Esophagus squamous epithelium (tissue), 5 donors: ENCODE measurements around the gene PAK1. TPM values are rescaled to one million over a fixed set of nuclear protein-coding genes. Genes with fewer than 3 reads are reported as not detected.

Experiments
- DNase-seq: peaks from one replicate; lab custom pipeline; 2025; lab: John Stamatoyannopoulos, UW
- H3K27ac ChIP-seq, 4 donors: fragments of 200-600 bp; sonication (generic); one replicate each; pipeline ENCODE4 v1.5.1; 2016 to 2019; ENCODE audit warnings: mild to moderate bottlenecking in 1 of 4
- H3K27me3 ChIP-seq, 4 donors: fragments of 200-600 bp; sonication (generic); 1 replicate in 3 of 4; 2 replicates in 1 of 4; pipeline versions ENCODE4 v1.5.1 to v1.6.0; 2017 to 2021; ENCODE audit warnings: antibody characterized with exemption in 1 of 4
- H3K36me3 ChIP-seq, 3 donors: fragments of 200-600 bp; sonication (generic); one replicate each; pipeline ENCODE4 v1.5.1; 2016 to 2019
- H3K4me1 ChIP-seq, 3 donors: fragments of 200-600 bp; sonication (generic); one replicate each; pipeline ENCODE4 v1.5.1; 2017 to 2019
- H3K4me3 ChIP-seq, 4 donors: fragments of 200-600 bp; sonication (generic); 1 replicate in 3 of 4; 2 replicates in 1 of 4; pipeline ENCODE4 v1.5.1; 2016 to 2019; ENCODE audit warnings: mild to moderate bottlenecking in 2 of 4, moderate library complexity in 1 of 4
- H3K9me3 ChIP-seq, 3 donors: fragments of 200-600 bp; sonication (generic); one replicate each; pipeline ENCODE4 v1.5.1; 2016 to 2019
- CTCF ChIP-seq, 6 experiments: fragments of 450-650 bp in 4 of 6; fragments of 200-600 bp in 2 of 6; sonication (generic) in 2 of 6; IDR thresholded peaks; one replicate each; pipeline ENCODE4 v1.5.1; 2016 to 2019; ENCODE audit warnings: antibody characterized with exemption in 6 of 6, mild to moderate bottlenecking in 4 of 6, moderate library complexity in 4 of 6
- POLR2A ChIP-seq, 4 donors: fragments of 450-650 bp; IDR thresholded peaks; one replicate each; pipeline ENCODE4 v1.6.1; 2017; ENCODE audit warnings: antibody characterized with exemption in 4 of 4, mild to moderate bottlenecking in 4 of 4, moderate library complexity in 3 of 4
- WGBS, 2 donors: methylation state at CpG; one replicate each; pipeline ENCODE4 v1.1.5; 2018; 5-methylcytosine and 5-hydroxymethylcytosine counted together
- intact Hi-C: fragments of 100-400 bp; cut with DNase I; formaldehyde crosslinking; loops from one replicate; pipeline ENCODE4 v1.15.0; 2022
- total RNA-seq, 4 donors: library from RNA; depleted of rRNA; stranded (reverse); fragments of >200 nt; gene quantifications; one replicate each; pipeline ENCODE4 v1.1.0, GENCODE V29; 2016
- donor health status: DM: yes; HTN: yes; CAD: no.

PAK1 gene
- total RNA-seq, 4 donors from 2014 or later = 17.4 to 41.6 (median 24.8) TPM

- H3K27me3 ChIP-seq = no peaks in the 10 kb centered on the region
- TF ChIP-seq POLR2A (IDR thresholded peaks at IDR 0.05) (no peak), CTCF (IDR thresholded peaks at IDR 0.05) (no peak)
- H3K36me3 ChIP-seq = no peaks in the 10 kb centered on the region
- H3K4me1 ChIP-seq = no peaks in the 10 kb centered on the region
- no peak overlapping the region for H3K27ac ChIP-seq
- intact Hi-C loops = no loop called here
- no peak overlapping the region for H3K4me3 ChIP-seq
- no peak for DNase-seq
- WGBS, 2 donors = 49 to 84% methylated on average over 2 of the region's 2 CpGs
- H3K9me3 ChIP-seq = no peaks in the 10 kb centered on the region
Observed at GRCh38 chr11:77278595-77279506, 195.0 kb downstream of the PAK1 start.

- DNase-seq = no peak
- 79 to 82% methylated on average over 2 of the region's 2 CpGs for WGBS, 2 donors
- intact Hi-C loops = no loop called here
- no peaks in the 10 kb centered on the region for H3K9me3 ChIP-seq
- no peaks in the 10 kb centered on the region for H3K36me3 ChIP-seq
- no peak overlapping the region for H3K4me3 ChIP-seq
- no peak overlapping the region for H3K27ac ChIP-seq
- TF ChIP-seq POLR2A (IDR thresholded peaks at IDR 0.05) (no peak), CTCF (IDR thresholded peaks at IDR 0.05) (no peak)
- H3K27me3 ChIP-seq = no peaks in the 10 kb centered on the region
- no peaks in the 10 kb centered on the region for H3K4me1 ChIP-seq
Observed at GRCh38 chr11:77276271-77276670, 197.6 kb downstream of the PAK1 start.

Other genes with a start within 250 kb of the PAK1 start
- not detected for gene GDPD4, start 172.4 kb downstream of the PAK1 start, total RNA-seq
- under 1 TPM in 2 of 4 donors, not detected in 2; 0.18 to 0.19 TPM for gene AQP11, start 115.9 kb upstream of the PAK1 start, total RNA-seq
- 100 to 1,000 TPM in 2 of 4 donors, 10 to 100 TPM in 2; 27.5 to 140 (median 84.2) TPM for gene CLNS1A, start 163.7 kb upstream of the PAK1 start, total RNA-seq